NOMO-1 treated with DMSO at 0.1 percent for 48 hours (cell line): Measurements from ENCODE around the gene BRIX1.
A peak's percentile ranks its signal among the peaks of the same experiment; 100 is the strongest.

Experiments
- DNase-seq: peaks from one replicate; lab custom pipeline; 2025; ENCODE audit not compliant: unreplicated experiment; lab: John Stamatoyannopoulos, UW

BRIX1 gene

DNA sequence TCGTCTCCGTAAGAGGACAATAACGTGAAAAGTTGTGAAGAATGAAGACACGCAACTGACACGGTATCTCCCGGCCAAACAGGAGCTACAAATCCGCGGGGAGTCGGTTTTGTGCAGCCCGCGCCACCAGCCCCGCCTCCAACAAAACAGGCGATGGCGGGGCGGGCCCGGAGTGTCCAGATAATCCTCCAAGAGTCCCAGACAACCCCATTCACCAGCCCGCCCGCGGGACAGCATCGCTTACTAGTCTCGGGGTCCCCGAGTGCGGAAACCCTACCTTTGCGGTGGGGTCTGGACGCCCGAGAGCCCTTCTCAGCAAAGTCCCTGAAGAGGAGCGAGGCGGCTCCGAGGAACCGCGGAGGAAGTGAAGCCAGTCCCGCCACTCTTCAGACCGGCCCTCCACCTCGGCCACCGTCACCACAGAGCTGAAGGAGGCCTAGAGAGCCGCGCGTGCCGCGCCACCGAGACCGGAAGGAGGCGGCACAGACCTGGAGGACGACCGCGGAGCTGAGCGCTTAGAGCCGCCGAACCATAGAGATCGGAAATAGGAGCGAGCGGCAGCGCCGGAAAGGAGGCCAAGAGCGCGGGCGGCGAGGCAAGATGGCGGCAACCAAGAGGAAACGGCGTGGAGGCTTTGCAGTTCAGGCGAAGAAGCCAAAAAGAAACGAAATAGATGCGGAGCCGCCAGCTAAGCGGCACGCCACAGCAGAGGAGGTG, at the start of gene BRIX1, which contains the start of gene RAD1:
BRIX1 (plus strand) TSS at position 573 of the 717 bp plus-strand sequence; CDS start at position 601, 28 bp downstream.
RAD1 (minus strand) TSS at position 366 of the 717 bp plus-strand sequence. CDS start 612 bp downstream, outside the sequence.
- peak; percentile 100 for DNase-seq

DNA sequence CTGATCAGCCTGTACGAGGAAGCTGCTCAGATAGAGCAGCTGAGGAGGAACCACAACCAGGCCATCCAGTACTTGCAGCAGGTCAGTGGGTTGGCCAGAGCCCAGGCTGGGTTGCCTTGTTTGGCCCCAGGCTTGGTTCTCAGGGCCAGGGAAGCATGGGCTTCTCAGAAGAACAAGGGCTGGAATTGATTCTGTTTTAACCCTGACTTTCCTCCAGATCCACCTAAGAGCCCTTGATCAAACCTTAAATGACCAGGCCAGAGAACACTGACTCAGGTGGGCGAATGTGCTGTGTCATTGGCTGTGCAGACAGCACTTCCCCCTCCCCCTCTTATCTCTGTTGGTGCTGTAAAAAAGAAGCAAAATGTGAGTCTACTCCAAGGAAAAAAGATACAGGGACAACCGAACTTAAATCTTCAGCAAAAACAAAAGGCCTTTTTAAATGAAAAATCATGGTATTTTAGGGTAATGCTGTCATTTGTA, 48.5 kb upstream of the BRIX1 start:
- DNase-seq, result no peak

- no peak for DNase-seq
Measured at GRCh38 chr5:34867660-34868059, 47.9 kb upstream of the BRIX1 start.

GRCh38 chr5:34868791-34869190, 46.7 kb upstream of the BRIX1 start:
- DNase-seq, result no peak

GRCh38 chr5:34869256-34869655, 46.3 kb upstream of the BRIX1 start:
- no peak for DNase-seq

DNA sequence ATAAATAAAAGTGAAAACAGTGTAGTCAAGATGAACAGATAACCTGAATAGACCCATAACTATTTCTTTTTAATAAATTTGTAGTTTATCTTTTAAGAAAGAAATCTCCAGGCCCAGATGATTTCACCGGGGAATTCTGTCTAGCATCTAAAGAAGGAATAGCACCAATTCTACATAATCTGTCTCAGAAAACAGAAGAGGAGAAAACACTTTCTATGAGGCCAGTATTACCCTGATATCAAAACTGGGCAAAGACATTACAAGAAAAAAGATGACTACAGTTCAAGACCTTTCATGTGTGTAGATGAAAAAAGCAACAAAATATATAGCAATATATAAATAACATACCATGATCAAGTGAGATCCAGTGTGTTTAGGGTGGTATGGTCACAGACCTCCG, 45.1 kb upstream of the BRIX1 start:
- DNase-seq, result no peak

DNA sequence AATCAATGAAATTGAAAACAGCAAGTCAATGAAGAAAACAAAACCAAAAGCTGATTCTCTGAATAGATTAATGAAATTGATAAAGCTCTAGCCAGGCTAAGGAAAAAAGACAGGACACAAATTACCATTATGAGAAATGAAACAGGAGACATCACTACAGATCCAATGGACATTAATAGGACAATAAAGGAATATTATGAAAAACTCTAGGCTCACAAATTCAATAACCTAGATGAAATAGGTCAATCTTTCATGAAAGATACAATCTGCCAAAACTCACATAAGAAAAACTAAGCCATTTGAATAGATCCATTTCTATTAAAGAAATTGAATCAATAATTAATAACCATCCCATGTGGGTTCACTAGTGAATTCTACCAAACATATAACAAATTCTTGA, 39.2 kb upstream of the BRIX1 start:
- DNase-seq, result no peak

DNA sequence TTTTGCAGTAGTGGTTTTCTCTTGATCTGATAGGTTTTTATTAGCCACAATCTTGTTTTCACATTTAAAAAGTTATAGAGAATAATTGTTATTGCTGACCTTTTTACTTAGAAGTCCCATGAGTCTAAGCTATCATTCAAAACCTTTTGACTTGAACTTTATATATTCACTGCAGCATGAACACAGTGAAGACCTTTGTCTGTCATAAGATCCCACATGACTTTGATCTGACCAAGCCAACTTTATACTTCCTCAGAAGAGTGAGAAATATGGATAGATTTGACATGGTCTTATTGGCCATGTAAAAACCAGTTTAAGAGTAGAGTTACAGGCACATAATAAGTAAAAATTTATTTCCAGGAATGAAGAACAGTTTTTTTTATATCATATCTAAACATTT, 34.3 kb upstream of the BRIX1 start:
- DNase-seq, result no peak

- DNase-seq, result no peak
Measured at GRCh38 chr5:34886392-34887119, 29.0 kb upstream of the BRIX1 start.

DNA sequence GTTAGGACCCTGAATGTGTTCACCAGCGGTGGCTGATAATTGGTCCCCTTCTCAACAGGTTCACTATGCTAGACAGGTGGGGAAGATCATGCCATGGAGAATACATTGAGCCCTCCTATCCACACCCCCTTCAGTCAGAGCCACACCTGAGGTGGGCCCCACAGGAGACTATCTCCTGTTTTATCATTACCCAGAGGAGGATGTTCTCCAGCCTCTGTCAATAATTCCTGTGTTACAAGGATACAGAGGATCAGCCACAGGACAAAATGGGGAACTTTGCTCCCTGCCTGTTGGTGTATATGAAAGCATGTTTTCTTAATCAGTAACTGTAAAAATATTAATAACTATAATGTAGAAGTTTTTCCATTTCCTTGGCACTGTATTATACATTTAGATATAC, 26.1 kb upstream of the BRIX1 start:
- DNase-seq, result no peak

DNA sequence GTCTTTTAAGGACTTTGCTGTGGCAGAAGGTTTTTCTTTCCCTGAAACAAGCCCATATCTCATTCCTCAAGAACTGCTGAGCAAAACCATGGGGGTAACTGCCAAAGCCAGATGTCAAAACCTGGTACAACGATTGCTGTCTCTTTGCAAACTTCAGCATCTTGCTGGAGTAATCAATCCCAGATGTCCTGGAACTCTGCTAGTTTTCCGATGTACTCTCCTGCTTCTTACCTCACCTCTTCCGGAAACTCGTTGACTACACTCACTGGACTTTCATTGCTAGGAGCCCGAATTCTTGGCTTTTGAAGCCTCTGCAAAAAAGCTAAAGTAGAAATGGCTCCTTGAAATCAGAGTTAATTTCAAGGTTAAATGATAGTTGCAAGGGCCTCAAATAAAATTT, 23.5 kb upstream of the BRIX1 start:
- no peak for DNase-seq

- no peak for DNase-seq
Measured at GRCh38 chr5:34892414-34892813, 23.1 kb upstream of the BRIX1 start.

DNA sequence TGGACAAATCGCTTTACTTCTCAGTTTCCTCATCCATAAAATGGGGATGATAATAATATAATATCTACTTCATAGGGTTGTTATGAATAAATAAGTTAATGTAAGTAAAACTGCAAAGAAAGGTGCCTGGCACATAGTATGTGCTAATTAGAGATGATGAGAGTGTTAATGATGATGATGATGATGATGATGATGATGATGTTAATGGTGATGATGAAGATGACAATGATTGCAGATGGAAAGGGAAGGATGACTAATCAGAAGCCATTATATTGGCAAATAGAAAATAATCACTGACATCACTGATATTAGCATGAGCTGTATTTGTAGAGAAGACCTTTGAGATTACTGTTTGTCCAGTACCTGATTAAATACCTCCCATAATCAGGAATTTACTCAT, 20.8 kb upstream of the BRIX1 start:
- no peak for DNase-seq

DNA sequence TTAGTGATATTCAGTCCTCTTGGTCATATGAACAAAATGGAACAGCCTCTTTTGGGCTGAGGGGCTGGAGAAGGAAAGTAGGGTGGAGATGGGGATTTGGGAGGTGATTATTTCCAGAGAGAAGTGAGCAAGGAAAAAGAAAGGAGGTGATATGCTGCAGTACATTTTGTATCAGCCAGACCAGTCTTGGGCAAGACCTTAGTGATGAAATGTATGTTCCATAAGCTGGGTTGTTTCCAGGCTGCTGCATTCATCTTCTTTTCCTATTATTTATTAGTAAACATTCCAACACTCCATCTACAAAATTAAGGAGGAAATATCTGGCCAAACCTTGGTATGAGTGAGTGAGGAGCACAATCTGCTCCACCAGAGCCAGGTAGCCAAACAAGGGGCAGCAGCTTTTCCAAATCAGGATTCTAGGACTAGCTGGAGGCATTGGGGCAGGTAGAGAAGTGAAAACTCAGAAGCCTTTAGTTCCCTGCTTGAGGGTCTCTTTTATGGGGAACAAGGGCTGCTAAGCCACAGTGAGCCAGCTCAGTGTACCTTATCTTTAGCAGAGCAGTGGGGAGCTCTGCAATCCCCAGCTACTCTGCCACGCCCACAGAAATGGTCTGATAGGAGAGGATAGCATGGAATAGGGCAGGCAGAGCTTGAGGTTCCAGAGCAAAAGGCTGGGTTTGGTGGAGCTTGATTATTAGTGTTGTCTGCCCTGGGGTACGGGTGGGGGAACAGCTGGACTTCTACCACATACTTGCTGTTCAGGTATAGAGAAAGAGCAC, 19.7 kb upstream of the BRIX1 start:
- no peak for DNase-seq

DNA sequence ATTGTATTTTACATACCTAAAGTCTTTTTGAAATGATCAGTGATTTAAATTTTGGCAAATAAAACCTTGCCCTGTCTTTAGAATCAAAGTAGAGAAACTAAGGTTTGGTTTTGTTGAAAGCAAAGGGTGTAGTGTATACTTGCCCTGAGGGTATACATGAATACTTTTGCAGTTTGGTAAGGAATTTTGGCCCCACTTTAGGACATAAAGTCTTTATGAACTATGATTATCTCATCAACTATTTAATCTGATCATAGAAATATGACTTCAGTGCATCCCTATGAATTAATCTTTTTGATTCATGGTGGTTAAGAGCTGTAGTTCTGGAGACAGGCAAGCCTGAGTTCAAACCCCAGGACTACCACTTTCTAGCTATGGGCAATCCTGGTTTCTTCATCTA, 17.9 kb upstream of the BRIX1 start:
- DNase-seq, result no peak

DNA sequence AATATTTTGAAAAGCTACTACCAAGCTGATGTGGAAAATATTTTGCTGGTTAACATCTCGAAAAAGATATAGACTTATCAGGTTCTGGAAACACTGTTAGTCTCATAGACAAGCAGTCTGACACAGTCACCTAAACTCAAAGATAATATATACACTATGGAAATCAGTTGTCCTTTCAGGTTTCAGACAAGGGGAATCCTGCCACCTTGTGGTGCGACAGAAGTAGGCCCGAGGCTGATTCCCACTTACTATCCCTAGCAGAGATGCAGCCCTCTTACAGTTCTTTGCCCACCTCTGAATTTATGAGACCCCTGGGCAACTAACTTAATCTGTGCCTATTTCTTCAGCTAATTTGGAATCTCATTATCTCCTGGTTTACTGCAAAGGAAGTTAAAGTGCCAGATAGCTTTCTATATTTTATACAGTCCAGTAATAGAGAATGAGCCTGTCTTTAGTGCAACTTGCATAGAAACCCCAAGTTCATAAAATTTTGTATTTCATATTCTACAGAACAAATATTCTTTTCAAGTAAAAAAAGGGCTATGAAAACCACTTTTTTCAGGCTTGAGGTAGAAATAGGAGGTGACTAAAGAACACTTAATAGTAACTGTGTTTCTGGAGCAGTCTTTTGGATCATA, 17.1 kb upstream of the BRIX1 start:
- DNase-seq, result peak; percentile 85

GRCh38 chr5:34899066-34899465, 16.4 kb upstream of the BRIX1 start:
- DNase-seq, result no peak

- DNase-seq, result no peak
Measured at GRCh38 chr5:34900652-34901051, 14.9 kb upstream of the BRIX1 start.

- DNase-seq, result no peak
Measured at GRCh38 chr5:34903260-34903659, 12.3 kb upstream of the BRIX1 start.

GRCh38 chr5:34905564-34905963, 9.9 kb upstream of the BRIX1 start:
- no peak for DNase-seq

DNA sequence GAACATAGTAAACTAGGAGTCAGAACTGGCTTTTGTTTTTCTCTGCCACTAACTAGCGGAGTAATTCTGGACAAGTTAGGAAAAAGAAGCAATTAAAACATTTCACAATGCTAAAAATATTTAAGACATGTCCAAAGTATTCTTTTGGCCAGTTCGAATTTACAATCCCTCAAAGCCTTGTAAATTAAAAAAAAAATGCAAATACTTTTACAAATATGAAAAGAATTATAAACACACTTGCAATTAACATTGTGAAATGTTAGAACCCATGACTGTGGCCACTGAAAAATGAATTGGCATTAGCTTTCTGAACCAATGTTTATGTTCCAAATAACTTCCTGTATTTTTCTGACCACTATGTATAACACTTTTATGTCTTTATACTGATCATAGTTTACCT, 2.4 kb upstream of the BRIX1 start:
- peak; percentile 35 for DNase-seq
